Measurements from ENCODE around the gene CCDC154. TPM values are rescaled to one million over a fixed set of nuclear protein-coding genes. Genes with fewer than 3 reads are reported as not detected.

Gene CCDC154
- total RNA-seq, 1 donor from 2014 or later: 4.1 TPM

GRCh38 chr16:1450841-1451240 is 6.5 kb upstream of the CCDC154 start:
- H3K4me3 ChIP-seq: no peak overlapping the region
- DNase-seq: no peak
- intact Hi-C loops (cut with DNase I): no loop called here
- ATAC-seq: no peak
- H3K27me3 ChIP-seq: no peaks in the 10 kb centered on the region
- H3K4me1 ChIP-seq: no peaks in the 10 kb centered on the region
- no peaks in the 10 kb centered on the region for H3K9me3 ChIP-seq
- TF ChIP-seq CTCF (IDR thresholded peaks at IDR 0.05): no peak
- peaks cover 77% of the 10 kb centered on the region for H3K36me3 ChIP-seq
- H3K27ac ChIP-seq: no peak overlapping the region

GRCh38 chr16:1450218-1450617 is 5.9 kb upstream of the CCDC154 start:
- Histone ChIP-seq H3K4me3 (no peak overlapping the region), H3K36me3 (peaks cover 74% of the 10 kb centered on the region), H3K27me3 (no peaks in the 10 kb centered on the region), H3K4me1 (no peaks in the 10 kb centered on the region), H3K27ac (no peak overlapping the region), H3K9me3 (no peaks in the 10 kb centered on the region)
- intact Hi-C loops (cut with DNase I): no loop called here
- TF ChIP-seq CTCF (IDR thresholded peaks at IDR 0.05): no peak
- ATAC-seq (no peak), DNase-seq (no peak)

- Histone ChIP-seq H3K9me3 (no peaks in the 10 kb centered on the region), H3K4me3 (no peak overlapping the region), H3K4me1 (no peaks in the 10 kb centered on the region), H3K27ac (no peak overlapping the region), H3K27me3 (no peaks in the 10 kb centered on the region), H3K36me3 (peaks cover 64% of the 10 kb centered on the region)
- no peak for DNase-seq
- no peak for TF ChIP-seq CTCF (IDR thresholded peaks at IDR 0.05)
- intact Hi-C loops (cut with DNase I): no loop called here
- no peak for ATAC-seq
Observed at GRCh38 chr16:1449201-1449788, 4.9 kb upstream of the CCDC154 start.

- Histone ChIP-seq H3K36me3 (peaks cover 58% of the 10 kb centered on the region), H3K27me3 (no peaks in the 10 kb centered on the region), H3K27ac (no peak overlapping the region), H3K9me3 (no peaks in the 10 kb centered on the region), H3K4me3 (no peak overlapping the region), H3K4me1 (no peaks in the 10 kb centered on the region)
- ATAC-seq (no peak), DNase-seq (no peak)
- TF ChIP-seq CTCF (IDR thresholded peaks at IDR 0.05): no peak
- intact Hi-C loops (cut with DNase I): no loop called here
Observed at GRCh38 chr16:1448536-1449116, 4.3 kb upstream of the CCDC154 start.

- Histone ChIP-seq H3K4me1 (no peaks in the 10 kb centered on the region), H3K36me3 (peaks cover 51% of the 10 kb centered on the region), H3K27me3 (no peaks in the 10 kb centered on the region), H3K4me3 (no peak overlapping the region), H3K9me3 (no peaks in the 10 kb centered on the region), H3K27ac (no peak overlapping the region)
- DNase-seq (no peak), ATAC-seq (no peak)
- intact Hi-C loops (cut with DNase I): no loop called here
- no peak for TF ChIP-seq CTCF (IDR thresholded peaks at IDR 0.05)
Observed at GRCh38 chr16:1447965-1448364, 3.6 kb upstream of the CCDC154 start.
